HG03039 (cell line): ENCODE measurements around the gene KSR1.

Source experiments
- ATAC-seq: cut with Tn5 transposase; IDR thresholded peaks from one replicate; pipeline ENCODE4 v1.9.1; 2021; ENCODE audit warnings: mild to moderate bottlenecking, moderate library complexity; ENCODE audit not compliant: unreplicated experiment

KSR1 gene

DNA sequence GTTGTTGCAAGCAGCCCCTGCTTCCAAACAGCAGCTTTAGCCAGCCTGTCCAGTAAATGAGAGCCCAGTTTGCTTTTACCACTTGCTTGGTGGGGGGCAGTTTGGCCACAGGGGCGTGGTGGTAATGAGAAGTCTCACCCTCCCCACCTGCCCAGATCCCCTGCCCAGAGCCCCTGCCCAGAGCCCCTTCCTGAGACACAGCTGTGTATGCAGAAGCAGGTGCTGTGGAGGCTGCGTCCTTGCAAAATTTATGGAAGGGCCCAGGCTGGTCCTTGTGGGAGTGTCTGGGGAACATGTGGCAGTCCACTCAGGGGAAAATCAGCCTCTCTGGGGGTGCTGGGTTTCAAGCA lies 147.1 kb downstream of the KSR1 start:
- no peak for ATAC-seq

DNA sequence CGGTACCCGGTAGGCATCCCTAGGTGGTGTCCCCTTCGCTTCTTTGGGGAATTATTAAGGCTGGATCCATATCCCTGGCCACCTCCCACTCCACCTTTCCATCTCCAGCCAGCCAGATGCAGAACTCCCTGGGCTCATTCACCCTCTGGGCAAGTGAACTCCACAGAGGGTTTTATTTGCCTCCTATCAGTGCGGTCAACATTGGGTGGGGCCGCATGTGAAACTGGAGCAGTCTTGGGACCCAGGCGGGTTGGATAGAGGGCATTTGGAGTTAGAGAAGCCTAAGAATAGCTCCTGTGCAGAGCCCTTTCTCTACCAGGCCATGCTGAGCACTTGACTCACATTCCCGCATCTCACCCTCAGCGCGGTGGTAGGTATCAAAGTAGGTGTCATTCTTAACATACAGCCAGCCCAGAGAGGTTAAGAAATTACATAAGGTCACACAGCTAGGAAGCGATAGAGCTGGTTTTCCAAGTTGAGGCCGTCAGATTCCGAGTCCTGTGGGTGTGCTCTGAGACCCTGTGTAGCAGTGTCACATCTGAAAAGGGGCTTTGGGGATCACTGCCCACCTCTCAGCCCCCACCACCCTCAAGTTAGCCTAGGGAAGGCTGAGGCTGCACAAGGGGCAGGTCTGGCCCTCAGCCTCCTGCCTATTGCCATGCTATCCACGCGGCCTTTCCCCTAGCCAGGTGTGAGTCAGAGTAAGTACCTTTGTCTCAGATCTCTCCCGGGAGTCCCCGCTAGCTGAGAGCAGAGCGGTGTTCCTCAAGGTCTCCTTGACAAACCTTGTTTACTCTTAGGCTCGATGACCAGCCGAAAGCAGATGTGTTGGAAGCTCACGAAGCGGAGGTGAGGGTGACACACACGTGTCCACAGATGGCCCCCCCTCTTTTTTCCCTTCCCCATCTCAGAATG lies 147.9 kb downstream of the KSR1 start:
- ATAC-seq, result no peak

DNA sequence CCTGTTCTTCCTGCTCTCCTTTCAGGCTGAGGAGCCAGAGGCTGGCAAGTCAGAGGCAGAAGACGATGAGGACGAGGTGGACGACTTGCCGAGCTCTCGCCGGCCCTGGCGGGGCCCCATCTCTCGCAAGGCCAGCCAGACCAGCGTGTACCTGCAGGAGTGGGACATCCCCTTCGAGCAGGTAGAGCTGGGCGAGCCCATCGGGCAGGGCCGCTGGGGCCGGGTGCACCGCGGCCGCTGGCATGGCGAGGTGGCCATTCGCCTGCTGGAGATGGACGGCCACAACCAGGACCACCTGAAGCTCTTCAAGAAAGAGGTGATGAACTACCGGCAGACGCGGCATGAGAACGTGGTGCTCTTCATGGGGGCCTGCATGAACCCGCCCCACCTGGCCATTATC lies 149.2 kb downstream of the KSR1 start:
- ATAC-seq, result no peak

DNA sequence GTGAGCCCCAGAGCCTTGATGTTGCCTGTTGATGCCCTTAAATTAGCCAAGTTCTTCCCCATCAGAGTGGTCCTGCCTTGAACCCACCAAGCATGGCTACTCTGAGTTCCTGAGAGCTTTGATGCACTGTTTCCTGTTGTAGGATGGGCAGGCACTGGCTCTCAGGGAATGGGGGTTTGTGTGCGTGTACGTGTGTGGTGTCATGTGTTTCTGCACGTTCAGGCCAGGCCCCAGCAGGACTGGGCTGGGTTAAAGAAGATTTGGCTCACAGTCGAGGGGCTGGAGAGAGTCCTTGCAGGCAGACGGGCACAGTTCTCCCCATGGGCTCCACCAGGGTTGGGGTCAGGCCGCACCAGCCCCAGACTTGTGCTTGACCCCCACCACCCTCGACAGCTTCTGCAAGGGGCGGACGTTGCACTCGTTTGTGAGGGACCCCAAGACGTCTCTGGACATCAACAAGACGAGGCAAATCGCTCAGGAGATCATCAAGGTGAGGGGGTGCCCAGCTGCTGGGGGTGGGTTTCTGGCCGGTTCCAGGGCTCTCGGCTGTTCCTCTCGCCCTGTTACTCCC lies 151.4 kb downstream of the KSR1 start:
- ATAC-seq, result no peak

DNA sequence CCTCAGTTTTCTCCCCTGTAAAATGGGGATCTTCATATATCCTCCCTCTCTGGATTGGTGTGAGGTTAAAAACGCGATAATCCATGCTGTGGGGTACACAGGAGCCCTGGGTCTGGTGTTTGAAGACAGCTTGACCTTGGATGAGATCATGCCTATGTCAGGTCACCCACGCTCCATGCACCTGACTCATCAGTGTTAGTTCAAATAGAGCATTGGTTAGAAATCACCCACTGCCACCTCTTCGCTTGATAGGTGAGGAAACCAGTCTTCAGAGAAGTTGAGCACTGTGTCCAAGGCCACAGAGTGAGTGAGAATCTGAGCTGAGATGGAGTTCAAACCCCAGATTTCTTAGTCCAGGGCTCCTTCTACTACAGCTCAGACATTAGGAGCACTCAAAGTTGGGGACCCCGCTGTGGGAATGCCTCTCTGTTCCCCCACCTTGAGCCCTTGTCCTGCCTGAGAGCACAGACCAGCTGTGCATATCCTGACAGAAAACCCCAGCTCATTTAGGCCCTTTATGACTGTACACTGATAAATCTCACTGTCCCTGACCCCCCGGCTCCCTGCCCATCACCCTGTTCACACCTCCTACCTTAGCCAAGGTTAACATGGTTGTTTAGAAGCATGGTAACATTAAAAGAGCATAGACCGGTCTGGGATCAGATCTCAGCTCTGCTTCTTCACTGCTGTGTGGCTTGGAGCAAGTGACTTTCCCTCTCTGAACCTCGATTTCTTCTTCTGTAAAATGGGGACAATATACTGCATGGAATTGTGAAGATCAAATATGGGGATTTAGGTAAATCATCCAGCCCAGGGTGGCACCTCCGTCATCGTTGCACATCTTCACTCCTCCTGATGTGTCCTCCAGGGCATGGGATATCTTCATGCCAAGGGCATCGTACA lies 152.3 kb downstream of the KSR1 start:
- no peak for ATAC-seq

DNA sequence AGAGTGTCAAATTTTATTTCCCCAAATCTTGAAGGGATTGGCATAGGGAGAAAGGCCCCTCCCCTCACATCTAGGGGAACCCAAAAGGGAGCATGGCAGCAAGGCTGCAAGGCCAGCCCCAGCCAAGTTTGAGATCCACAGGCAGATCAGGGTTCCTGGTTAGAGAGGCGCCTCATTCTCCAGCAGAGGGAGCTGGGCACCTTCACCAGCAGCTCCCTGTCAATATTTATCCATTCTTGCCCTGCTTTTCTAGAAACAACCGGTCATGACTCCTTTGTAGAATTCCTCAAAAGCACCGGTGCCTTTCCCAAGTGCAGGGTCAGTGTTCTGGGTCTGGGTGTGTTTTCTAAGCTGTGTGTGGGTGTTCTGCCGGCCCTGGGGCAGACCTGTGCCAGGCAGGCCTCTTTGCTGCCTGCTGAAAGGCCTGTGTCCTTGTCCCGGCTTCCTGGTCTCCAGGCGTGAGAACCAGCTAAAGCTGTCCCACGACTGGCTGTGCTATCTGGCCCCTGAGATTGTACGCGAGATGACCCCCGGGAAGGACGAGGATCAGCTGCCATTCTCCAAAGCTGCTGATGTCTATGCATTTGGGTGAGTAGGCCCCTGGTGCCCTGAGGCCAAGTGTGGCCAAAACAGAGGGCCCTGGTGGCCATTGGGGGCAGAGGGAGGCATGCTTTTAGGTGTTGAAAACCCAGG lies 153.5 kb downstream of the KSR1 start:
- no peak for ATAC-seq

DNA sequence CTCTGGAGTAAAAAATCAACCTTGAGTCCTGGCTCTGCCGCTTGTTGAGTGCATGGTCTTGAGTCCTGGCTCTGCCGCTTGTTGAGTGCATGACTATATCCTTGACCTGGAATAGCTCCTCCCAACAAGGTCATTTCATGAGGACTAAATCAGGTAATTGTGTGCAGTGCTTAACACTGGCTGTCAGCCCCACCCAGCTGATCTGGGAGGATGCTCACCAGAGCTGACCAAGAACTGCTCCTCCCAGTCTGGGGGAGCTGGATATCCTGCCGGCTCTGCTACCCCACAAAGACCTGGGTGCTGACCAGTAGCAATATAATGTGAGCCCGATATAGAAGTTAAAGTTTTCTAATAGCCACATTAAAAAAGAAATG lies 154.0 kb downstream of the KSR1 start:
- no peak for ATAC-seq

DNA sequence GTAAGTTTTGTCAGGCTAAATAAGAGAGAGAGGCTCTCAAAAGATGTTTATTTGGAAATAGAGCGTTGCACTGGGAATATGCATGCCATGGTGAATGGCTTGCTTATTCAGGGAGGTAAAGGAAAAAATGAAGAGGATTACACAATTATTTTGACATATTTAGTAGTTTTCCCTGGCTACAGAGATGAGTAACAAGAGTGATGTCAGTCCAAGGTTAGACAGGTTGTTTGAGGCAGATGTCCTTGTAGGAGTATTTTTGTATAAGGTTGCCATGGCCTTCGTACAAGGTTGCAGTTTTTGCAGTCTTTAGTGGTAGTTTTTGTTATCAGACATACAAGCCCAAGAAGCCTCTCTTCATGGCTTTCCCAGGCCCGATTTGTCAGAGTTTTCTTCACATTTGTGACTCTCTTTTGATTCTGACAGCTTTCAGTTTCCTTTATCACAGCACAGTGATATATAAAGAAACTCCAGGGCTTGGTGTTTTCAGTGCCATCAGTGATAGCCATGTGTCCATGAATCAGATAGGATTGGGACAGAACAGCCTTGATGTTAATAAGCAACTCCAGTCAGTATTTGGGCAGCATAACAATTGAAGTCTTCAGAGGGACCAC lies 156.0 kb downstream of the KSR1 start:
- ATAC-seq, result no peak

DNA sequence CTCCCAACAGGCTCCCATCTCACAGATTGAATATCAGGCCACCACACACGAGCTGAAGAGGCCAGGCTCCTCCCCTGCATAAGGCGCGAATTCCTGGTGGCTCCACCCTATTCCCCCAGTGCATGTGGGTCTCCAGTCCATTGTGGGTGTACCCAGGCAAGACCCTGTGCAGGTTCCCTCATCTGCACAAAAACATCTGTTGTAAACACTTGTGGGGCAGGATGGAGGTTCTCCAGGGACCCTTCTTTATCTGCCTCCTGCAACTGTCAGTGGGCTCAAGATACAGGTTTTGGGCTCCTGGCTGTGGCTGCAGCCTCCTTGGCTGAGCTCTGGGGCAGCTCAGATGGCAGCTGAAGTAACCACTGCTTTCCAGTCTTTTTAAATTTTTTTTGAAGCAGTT lies 157.2 kb downstream of the KSR1 start:
- no peak for ATAC-seq

DNA sequence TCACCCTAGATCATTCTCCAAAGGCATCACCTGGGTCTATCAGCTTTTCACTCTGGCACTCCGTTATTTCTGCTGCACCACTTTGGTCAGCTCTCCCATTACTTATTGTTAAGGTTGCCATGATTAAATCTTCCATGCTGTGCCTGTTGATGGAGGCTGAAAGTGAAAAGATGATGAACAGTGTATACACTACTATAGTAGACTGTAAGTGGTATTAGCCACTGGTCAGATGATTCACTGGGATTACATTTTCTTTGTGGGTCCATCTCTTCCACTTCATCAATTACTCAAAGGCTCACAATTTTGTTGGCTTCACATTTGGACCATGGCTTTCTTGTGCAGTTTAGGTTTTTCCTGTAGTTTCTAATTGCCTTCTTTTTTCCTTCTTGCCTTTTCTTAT lies 158.9 kb downstream of the KSR1 start:
- no peak for ATAC-seq

DNA sequence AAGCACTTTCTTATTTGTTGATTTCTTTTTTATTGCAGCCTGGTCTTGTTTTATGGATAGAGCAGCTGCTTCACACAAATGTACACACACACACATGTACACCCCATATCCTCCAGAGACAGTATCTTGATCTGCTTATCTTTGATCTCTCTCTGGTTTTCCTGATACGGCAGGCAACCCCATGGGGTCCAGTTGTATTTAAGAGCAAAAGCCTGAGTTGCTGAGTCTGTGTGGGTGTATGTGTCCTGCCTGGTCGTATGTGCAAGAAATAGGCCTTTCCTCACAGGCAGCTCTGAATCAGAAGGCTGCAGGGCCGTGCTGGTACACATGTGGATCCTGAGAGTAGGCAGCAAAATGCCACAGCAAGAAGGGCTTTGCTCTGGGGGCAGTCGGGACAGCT lies 160.2 kb downstream of the KSR1 start:
- no peak for ATAC-seq

DNA sequence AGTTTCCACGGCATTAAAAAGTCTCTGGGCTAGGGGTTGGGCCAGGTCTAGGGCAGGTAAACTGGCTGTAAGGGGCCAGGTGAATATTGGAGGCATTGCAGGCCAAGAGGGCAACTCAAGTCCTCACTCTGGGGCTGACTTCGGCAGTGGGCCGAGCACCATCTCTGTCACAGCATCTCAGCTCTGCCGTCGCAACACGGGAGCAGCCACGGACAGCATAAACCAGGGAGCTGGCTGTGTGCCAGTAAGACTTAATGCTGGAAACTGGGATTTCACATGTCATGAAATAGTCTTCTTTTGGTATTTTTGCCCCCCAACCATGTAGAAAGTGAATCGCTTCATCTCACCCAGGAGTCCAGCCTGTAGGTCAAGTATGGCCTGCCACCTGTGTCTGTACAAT lies 162.2 kb downstream of the KSR1 start:
- no peak for ATAC-seq

DNA sequence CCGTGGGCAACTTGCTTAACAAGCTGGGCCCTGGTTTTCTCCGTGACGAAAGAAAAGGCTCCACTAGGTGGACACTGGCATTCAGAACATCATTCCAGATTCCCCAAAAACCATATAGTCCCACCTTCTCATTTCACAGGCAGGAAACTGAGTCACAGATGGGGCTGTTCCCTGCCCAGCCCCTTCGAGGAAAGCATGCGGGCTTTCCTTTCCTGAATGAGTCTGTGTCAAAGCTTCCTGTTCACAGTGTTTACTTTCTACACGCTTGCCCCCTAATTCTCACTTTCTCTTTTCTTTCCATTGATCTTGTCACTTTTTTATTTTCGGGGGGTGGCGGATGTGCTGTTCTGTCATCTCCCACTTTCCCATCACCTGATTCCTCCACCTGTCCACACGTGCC lies 164.5 kb downstream of the KSR1 start:
- no peak for ATAC-seq

DNA sequence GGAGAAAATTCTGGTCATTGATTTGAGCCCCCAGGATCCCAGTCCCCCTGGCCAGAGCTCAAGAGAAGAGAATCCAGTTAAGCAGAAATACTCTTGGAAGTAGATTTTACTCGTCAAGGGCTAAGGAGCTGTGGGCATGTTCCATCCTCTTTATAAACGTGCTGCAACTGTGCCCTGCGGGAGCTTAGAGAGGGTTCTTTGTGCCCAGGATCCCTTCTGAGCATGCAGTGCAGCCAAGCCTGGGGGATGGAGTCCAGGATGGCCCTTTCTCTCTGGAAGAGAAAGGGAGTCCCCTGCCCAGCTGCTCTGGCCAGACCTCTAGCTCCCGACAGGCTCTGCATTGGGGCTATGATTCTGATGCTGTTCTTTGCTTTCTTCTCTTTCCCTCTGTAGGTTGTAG lies 165.3 kb downstream of the KSR1 start:
- ATAC-seq, result no peak

DNA sequence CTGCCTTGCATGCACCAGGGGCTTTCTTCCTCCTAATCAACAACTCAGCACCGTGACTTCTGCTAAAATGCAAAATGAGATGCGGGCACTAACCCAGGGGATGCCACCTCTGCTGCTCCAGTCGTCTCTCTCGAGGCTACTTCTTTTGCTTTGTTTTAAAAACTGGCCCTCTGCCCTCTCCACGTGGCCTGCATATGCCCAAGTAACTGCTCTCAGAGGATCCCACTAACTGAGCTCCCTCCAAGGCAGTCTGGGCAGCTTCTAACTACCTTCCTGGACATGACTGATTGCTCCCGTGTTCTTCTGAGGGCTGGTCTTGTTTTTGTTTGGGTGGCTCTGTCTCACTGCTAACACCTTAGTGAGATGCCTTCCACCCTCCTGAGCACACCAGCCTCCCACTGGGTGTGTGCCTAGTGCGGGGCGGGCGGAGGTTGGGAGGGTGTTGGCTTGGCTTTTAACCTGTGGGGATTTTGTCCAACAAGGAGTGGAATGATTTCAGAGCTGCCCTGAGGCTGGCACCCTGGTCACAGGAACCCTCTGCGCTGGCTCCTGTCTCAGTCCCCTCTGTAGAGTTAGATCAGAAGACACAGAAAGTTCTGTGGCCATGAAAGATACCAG lies 165.8 kb downstream of the KSR1 start:
- no peak for ATAC-seq

DNA sequence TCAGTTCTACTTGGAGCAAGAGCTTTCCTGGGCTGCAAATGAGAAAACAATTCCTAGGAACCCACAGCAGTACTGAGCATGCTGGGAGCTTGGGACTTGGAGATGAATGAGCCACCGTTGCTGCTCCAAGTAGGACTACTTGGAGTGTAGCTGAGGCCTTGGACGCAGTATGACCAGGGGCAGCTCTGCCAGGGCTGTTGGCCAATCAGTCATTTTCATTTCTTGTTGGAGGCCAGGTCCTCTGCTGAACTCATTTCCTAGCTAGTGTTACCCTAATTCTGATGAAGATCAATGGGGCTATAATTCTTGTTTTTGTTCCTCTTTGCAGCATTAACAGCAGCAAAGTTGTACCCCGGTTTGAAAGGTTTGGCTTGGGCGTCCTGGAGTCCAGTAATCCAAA lies 166.7 kb downstream of the KSR1 start:
- no peak for ATAC-seq

DNA sequence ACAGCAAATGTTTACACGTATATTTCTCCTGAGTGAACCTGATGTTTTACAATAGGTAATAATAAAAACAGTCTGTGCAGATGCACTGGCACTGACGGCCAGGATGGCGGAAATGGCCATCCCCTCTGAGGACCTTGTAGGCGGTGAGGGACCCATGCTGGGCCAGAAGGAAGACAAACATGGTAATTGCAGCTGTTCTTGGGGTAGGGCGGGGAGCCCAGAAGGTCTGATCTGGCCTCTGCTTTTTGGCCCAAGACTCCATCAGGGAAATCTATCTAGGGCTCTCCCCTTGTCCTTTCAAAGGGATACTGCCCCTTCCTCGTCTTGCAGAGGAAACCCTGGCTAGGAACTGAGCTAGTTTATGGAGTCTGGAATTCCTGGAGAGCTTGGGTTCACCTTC lies 167.4 kb downstream of the KSR1 start:
- ATAC-seq, result no peak

DNA sequence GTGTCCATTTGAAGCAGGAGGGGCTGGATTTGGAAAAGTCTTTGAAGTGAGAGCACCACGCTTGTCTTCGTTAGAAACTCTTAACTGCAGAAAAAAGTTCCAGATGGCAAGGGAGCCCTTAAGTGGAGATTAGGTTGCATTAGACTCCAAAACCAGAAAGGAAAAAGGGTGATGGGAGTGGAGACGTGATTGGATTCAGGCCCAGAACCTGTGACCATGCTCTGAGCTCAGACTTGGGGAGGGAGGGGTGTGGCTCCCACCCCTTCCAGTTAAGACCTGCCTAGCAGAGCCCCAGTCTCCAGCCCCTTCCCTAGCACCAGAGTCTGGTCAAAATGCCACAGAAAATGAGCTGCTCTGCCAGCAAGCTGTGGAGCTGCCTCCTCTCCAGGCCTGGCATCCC lies 168.3 kb downstream of the KSR1 start:
- no peak for ATAC-seq

DNA sequence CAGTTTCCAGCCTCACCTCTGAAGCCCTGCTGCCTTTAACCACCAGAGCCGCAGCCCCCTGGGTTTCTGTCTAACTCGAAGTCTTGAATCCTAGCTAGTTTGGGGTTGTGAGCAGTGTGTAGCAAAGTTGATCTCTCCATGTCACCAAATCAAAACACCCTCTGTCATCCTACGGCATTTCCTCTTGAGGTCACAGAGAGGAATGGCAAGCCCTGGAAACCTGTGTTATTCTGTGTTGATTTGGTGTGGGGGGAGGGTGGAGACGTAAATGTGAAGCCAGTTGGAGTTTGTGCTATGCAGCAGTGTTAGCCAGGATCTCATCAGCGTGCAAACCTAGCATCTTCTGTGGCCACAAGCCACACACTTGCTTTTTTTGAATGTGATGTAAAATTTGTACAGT lies 169.6 kb downstream of the KSR1 start:
- no peak for ATAC-seq

DNA sequence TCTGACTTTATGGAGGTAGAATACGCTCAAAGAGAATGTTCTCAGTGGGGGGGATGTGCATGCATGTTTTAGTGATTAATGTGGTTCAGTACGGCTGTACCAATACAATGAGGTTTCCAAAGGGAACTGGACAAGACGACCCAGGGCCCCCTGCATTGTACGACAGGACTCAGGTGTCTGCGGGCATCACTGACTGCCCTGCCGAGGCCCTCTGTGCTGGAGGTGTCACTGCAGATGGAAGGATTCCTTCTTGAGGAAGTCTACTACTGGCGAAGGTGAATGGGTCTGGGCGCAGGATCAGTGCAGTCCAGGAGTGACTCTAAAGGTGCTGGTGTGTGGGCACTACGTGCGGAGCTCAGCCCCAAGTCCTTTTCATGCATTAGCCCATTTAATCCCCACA lies 171.3 kb downstream of the KSR1 start:
- ATAC-seq, result no peak
